Astrocyte (in vitro differentiated cells and primary cell): ENCODE data around the gene WFS1. TPM values are rescaled to one million over a fixed set of nuclear protein-coding genes. Genes with fewer than 3 reads are reported as not detected.

Experiments
- DNase-seq: peaks from one replicate; pipeline ENCODE4 v3.0.0-alpha.2; 2010; ENCODE audit warnings: low read depth
- FAIRE-seq: peaks from 2 replicates; lab custom pipeline; 2011; peaks lifted over from hg19 to GRCh38; lab: Jason Lieb, UNC
- H2AFZ ChIP-seq: 2 replicates; pipeline ENCODE4 v1.6.0; 2012; ENCODE audit warnings: low read depth, low read length, inconsistent platforms
- H3K27ac ChIP-seq: 2 replicates; pipeline ENCODE4 v1.5.1; 2011; ENCODE audit warnings: low read depth, low read length, inconsistent platforms
- H3K27me3 ChIP-seq: 2 replicates; pipeline ENCODE4 v1.6.0; 2011; ENCODE audit warnings: low read length, inconsistent platforms; ENCODE audit not compliant: insufficient read depth
- H3K36me3 ChIP-seq: 2 replicates; pipeline ENCODE4 v1.5.1; 2011; ENCODE audit warnings: low read length, inconsistent platforms; ENCODE audit not compliant: insufficient read depth
- H3K4me1 ChIP-seq: 2 replicates; pipeline ENCODE4 v1.5.1; 2011; ENCODE audit warnings: low read length, inconsistent platforms; ENCODE audit not compliant: insufficient read depth
- H3K4me2 ChIP-seq: 2 replicates; pipeline ENCODE4 v1.6.0; 2012; ENCODE audit warnings: low read length, inconsistent platforms
- H3K4me3 ChIP-seq: 2 replicates; pipeline ENCODE4 v1.5.1; 2011; ENCODE audit warnings: low read depth, mild to moderate bottlenecking, low read length, inconsistent platforms; ENCODE audit not compliant: insufficient read depth
- H3K79me2 ChIP-seq: 2 replicates; pipeline ENCODE4 v1.6.0; 2012; ENCODE audit warnings: mild to moderate bottlenecking, low read length, inconsistent platforms; ENCODE audit not compliant: insufficient read depth
- H3K9ac ChIP-seq: 2 replicates; pipeline ENCODE4 v1.6.0; 2012; ENCODE audit warnings: mild to moderate bottlenecking, low read length, inconsistent platforms
- H3K9me3 ChIP-seq: 2 replicates; pipeline ENCODE4 v1.5.1; 2012; ENCODE audit warnings: low read depth, mild to moderate bottlenecking, low read length, inconsistent platforms; ENCODE audit not compliant: insufficient read depth
- H4K20me1 ChIP-seq: 2 replicates; pipeline ENCODE4 v1.6.0; 2012; ENCODE audit warnings: low read length, inconsistent platforms; ENCODE audit not compliant: insufficient read depth
- H3K27ac Mint-ChIP-seq: one replicate; pipeline ENCODE4 v1.8.0; 2021; ENCODE audit warnings: mild to moderate bottlenecking, mixed read lengths; ENCODE audit not compliant: unreplicated experiment
- H3K27me3 Mint-ChIP-seq: one replicate; pipeline ENCODE4 v1.8.0; 2021; ENCODE audit warnings: low read depth, mixed read lengths; ENCODE audit not compliant: unreplicated experiment
- H3K36me3 Mint-ChIP-seq: one replicate; pipeline ENCODE4 v1.8.0; 2021; ENCODE audit warnings: low read depth, mixed read lengths; ENCODE audit not compliant: unreplicated experiment
- H3K4me1 Mint-ChIP-seq: one replicate; pipeline ENCODE4 v1.8.0; 2021; ENCODE audit warnings: low read depth, mixed read lengths; ENCODE audit not compliant: unreplicated experiment
- H3K4me3 Mint-ChIP-seq: one replicate; pipeline ENCODE4 v1.8.0; 2021; ENCODE audit warnings: mild to moderate bottlenecking, moderate library complexity, mixed read lengths; ENCODE audit not compliant: unreplicated experiment
- H3K9me3 Mint-ChIP-seq: one replicate; pipeline ENCODE4 v1.8.0; 2021; ENCODE audit warnings: mild to moderate bottlenecking, mixed read lengths; ENCODE audit not compliant: unreplicated experiment
- EZH2 ChIP-seq: IDR thresholded peaks from 2 replicates; pipeline ENCODE4 v1.6.1; 2012; ENCODE audit warnings: mild to moderate bottlenecking, low read length, inconsistent platforms; ENCODE audit not compliant: insufficient read depth
- total RNA-seq: library from RNA; stranded (reverse); gene quantifications from 2 replicates; pipeline ENCODE4 v1.2.1, GENCODE V29; 2021
- TF ChIP-seq, protein P1 (sequence below): IDR thresholded peaks from 2 replicates; pipeline ENCODE4 v1.5.1; 2011; ENCODE audit warnings: low read depth, mild to moderate bottlenecking, inconsistent platforms, low read length, moderate library complexity; ENCODE audit not compliant: insufficient read depth

WFS1 gene
- total RNA-seq, 1 donor from 2014 or later: 39.0 TPM

DNA sequence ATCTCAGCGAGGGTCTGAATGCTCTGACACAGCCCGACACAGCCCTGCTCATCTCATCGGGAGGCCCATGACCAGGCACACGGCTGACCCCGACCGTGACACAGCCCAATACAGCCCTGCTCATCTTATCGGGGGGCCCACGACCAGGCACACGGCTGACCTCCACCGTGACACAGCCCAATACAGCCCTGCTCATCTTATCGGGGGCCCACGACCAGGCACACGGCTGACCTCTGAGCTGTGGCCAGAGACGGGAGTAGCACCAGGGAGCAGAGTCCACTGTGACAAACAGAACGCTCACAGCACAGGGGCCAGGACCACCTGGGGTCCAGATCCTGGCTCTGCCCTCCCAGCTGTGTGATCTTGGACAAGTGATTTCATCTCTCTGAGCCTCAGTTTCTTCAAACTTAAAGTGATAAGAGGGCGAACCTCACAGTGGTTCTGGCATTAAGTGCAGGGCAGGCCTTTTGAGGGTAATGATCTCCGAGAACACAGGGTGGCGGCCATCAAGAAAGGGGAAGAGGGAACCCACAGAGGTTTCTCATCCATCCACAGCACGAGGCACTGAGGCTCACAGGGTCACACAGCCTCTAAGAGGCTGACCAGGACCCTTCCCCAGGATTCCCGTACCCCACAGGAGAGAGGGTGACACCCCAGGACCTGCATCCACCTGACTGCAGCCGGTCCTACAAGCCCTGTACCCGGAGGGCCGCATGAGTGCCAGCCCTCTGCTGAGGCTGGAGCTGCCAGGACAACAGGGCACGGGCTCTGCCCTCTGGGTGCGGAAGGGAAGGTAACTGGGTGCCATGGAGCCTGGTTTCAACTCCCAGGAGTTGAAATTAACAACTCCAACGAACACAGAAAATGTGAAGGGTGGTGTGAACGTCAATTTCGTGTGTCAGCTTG, 60.1 kb downstream of the WFS1 start:
- no peaks in the 10 kb centered on the region for H3K79me2 ChIP-seq
- no peak overlapping the region for H3K4me2 ChIP-seq
- peaks cover 3% of the 10 kb centered on the region for H3K9me3 Mint-ChIP-seq
- no peaks in the 10 kb centered on the region for H3K9me3 ChIP-seq
- no peak overlapping the region for H3K9ac ChIP-seq
- H3K27ac Mint-ChIP-seq: no peak overlapping the region
- TF ChIP-seq, protein P1, sequence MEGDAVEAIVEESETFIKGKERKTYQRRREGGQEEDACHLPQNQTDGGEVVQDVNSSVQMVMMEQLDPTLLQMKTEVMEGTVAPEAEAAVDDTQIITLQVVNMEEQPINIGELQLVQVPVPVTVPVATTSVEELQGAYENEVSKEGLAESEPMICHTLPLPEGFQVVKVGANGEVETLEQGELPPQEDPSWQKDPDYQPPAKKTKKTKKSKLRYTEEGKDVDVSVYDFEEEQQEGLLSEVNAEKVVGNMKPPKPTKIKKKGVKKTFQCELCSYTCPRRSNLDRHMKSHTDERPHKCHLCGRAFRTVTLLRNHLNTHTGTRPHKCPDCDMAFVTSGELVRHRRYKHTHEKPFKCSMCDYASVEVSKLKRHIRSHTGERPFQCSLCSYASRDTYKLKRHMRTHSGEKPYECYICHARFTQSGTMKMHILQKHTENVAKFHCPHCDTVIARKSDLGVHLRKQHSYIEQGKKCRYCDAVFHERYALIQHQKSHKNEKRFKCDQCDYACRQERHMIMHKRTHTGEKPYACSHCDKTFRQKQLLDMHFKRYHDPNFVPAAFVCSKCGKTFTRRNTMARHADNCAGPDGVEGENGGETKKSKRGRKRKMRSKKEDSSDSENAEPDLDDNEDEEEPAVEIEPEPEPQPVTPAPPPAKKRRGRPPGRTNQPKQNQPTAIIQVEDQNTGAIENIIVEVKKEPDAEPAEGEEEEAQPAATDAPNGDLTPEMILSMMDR: no peak
- no peak for TF ChIP-seq EZH2
- peaks cover 2% of the 10 kb centered on the region for H3K4me1 Mint-ChIP-seq
- no peak overlapping the region for H3K4me3 Mint-ChIP-seq
- no peak overlapping the region for H3K27ac ChIP-seq
- H3K27me3 ChIP-seq: peaks cover 2% of the 10 kb centered on the region
- FAIRE-seq (no peak), DNase-seq (no peak)
- no peaks in the 10 kb centered on the region for H4K20me1 ChIP-seq
- peaks cover 10% of the 10 kb centered on the region for H3K4me1 ChIP-seq
- H3K4me3 ChIP-seq: no peak overlapping the region
- H3K36me3 ChIP-seq: no peaks in the 10 kb centered on the region
- peaks cover 32% of the 10 kb centered on the region for H3K27me3 Mint-ChIP-seq
- no peak overlapping the region for H2AFZ ChIP-seq
- H3K36me3 Mint-ChIP-seq: no peaks in the 10 kb centered on the region

DNA sequence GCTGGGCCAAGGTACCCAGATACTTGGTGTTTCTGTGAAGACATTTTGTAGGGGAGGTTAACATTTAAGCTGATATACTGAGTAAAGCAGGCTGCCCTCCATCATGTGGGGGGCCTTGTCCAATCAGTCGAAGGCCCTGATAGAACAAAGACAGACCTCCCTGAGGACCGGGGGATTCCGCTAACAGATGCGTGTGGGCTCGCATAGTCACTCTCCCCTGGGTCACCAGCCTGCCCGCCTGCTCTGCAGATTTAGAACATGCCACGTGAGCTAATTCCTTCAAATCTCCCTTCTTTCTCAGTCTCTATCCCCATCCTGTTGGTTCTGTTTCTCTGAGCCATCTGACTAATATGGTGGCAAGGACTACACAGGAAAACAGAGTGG, 60.7 kb downstream of the WFS1 start:
- peaks cover 2% of the 10 kb centered on the region for H3K4me1 Mint-ChIP-seq
- no peak overlapping the region for H3K9ac ChIP-seq
- no peak for FAIRE-seq
- no peak overlapping the region for H3K4me2 ChIP-seq
- no peaks in the 10 kb centered on the region for H3K36me3 Mint-ChIP-seq
- no peak overlapping the region for H3K4me3 Mint-ChIP-seq
- H3K9me3 Mint-ChIP-seq: peaks cover 3% of the 10 kb centered on the region
- DNase-seq: no peak
- H3K27me3 Mint-ChIP-seq: peaks cover 38% of the 10 kb centered on the region
- no peaks in the 10 kb centered on the region for H4K20me1 ChIP-seq
- H3K4me3 ChIP-seq: no peak overlapping the region
- no peak overlapping the region for H3K27ac ChIP-seq
- H3K79me2 ChIP-seq: no peaks in the 10 kb centered on the region
- no peaks in the 10 kb centered on the region for H3K9me3 ChIP-seq
- H3K36me3 ChIP-seq: no peaks in the 10 kb centered on the region
- H2AFZ ChIP-seq: no peak overlapping the region
- no peak overlapping the region for H3K27ac Mint-ChIP-seq
- peaks cover 2% of the 10 kb centered on the region for H3K27me3 ChIP-seq
- TF ChIP-seq, protein P1: no peak
- no peak for TF ChIP-seq EZH2
- peaks cover 3% of the 10 kb centered on the region for H3K4me1 ChIP-seq

DNA sequence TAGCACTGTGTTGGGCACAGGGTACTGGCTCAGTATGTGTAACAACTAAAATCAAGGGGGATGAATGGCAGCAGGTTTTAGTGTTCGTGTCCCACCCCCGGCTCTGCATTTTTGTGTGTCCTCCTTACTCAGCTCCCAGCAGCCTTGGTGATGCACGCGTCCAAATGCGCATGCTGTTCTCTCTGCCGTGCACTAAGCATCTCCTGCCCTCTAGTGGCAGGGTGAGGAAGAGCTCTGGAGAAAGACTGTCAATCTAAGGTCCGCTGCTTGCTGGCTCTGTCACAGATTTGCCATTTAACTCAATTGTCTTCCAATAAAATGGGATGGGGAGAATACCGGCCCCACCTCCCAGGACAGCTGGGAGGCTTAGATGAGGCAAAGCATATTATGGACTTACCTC, 61.4 kb downstream of the WFS1 start:
- H2AFZ ChIP-seq: no peak overlapping the region
- H3K4me2 ChIP-seq: no peak overlapping the region
- TF ChIP-seq EZH2: no peak
- TF ChIP-seq, protein P1: peak; percentile 37
- peaks cover 4% of the 10 kb centered on the region for H3K27me3 ChIP-seq
- Mint-ChIP-seq H3K4me1 (no peaks in the 10 kb centered on the region), H3K36me3 (no peaks in the 10 kb centered on the region), H3K9me3 (peaks cover 3% of the 10 kb centered on the region), H3K4me3 (no peak overlapping the region), H3K27me3 (peaks cover 39% of the 10 kb centered on the region), H3K27ac (no peak overlapping the region)
- FAIRE-seq (no peak), DNase-seq (no peak)
- H3K9ac ChIP-seq: no peak overlapping the region
- H4K20me1 ChIP-seq: no peaks in the 10 kb centered on the region
- H3K4me1 ChIP-seq: no peaks in the 10 kb centered on the region
- no peaks in the 10 kb centered on the region for H3K36me3 ChIP-seq
- H3K27ac ChIP-seq: no peak overlapping the region
- H3K4me3 ChIP-seq: no peak overlapping the region
- no peaks in the 10 kb centered on the region for H3K9me3 ChIP-seq
- no peaks in the 10 kb centered on the region for H3K79me2 ChIP-seq
